GM03348 (cell line): ENCODE results near the gene DNAJC10.

Experiments
- DNase-seq: peaks from one replicate; pipeline ENCODE4 v3.0.0; 2012; ENCODE audit warnings: low spot score

The DNAJC10 gene

DNA sequence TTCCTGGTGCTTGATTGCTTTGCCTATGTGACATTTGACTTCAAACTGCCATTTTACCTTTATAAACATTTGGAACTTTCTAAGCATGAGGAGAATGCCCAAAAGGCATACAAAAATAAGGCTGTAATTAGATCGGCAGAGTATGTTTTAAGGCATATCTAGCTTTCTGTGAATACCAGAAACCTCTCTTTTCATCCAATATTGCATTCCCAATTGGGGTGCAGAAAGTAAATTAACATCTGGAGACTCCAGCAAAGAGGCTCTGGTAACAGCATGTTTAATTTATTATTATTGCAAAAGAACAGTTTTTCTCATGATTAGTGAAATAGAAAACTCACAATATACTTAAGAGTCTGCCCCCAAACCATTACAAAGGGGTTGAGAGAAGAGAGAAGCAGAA is 118.2 kb downstream of the DNAJC10 start:
- no peak for DNase-seq

DNA sequence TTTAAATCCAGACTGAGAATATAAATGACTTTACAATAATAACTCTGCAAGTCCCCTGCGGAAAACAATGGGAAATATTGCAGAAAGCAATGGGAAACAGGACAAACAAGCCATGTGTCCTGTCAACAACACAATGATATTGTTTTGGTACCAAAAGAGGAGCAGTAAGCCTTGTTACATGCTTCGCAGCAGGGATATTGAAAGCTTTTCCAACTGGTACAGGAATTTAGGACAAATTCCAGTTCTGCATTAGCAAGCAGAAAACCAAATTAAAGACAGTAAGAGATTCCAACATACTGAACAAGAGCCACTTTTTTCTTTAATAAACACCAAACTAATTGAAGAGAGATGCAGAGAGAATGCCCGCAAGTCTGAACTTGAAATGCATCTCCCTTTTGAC is 120.4 kb downstream of the DNAJC10 start:
- DNase-seq, result no peak
